ENCODE data around the gene PEAR1.

DNA sequence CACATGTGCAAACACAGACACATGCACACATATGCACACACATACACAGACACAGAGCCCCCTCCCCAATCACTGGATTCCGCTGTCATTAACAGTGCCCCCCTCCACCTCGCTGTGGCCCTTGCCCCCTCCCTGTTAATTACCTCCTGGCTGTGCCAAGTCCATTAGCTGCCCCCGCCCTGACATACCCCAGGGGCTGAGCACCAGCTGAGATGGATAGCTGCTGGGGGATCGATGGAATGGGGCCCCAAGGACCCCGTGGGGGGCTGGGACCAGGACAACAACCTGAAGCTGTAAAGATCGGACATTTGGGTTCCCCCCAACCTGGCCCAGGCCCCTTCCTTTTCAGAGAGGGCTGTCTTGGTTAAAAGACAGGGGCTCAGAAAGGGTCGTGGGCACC, 9.6 kb upstream of the PEAR1 start:
- no peak for TF ChIP-seq MAFK (IDR thresholded peaks at IDR 0.05; ENCODE audit: low read depth, low read length)
- no peak for TF ChIP-seq GABPA (IDR thresholded peaks at IDR 0.05; ENCODE audit: borderline replicate concordance, insufficient read depth, low read length)
- TF ChIP-seq POLR2AphosphoS5 (IDR thresholded peaks at IDR 0.05; ENCODE audit: low read depth, low read length) = no peak
- TF ChIP-seq, protein P1, sequence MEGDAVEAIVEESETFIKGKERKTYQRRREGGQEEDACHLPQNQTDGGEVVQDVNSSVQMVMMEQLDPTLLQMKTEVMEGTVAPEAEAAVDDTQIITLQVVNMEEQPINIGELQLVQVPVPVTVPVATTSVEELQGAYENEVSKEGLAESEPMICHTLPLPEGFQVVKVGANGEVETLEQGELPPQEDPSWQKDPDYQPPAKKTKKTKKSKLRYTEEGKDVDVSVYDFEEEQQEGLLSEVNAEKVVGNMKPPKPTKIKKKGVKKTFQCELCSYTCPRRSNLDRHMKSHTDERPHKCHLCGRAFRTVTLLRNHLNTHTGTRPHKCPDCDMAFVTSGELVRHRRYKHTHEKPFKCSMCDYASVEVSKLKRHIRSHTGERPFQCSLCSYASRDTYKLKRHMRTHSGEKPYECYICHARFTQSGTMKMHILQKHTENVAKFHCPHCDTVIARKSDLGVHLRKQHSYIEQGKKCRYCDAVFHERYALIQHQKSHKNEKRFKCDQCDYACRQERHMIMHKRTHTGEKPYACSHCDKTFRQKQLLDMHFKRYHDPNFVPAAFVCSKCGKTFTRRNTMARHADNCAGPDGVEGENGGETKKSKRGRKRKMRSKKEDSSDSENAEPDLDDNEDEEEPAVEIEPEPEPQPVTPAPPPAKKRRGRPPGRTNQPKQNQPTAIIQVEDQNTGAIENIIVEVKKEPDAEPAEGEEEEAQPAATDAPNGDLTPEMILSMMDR (IDR thresholded peaks at IDR 0.05; ENCODE audit: control extremely low read depth in 1 of 3, insufficient read depth in 1 of 3, low read depth in 1 of 3, low read length in 3 of 3) = no peak
- TF ChIP-seq RAD21 (IDR thresholded peaks at IDR 0.05 in 1 of 2, conservative IDR thresholded peaks at IDR 0.05 in 1 of 2; ENCODE audit: low read depth in 2 of 2, low read length in 2 of 2) = no peak
